DOHH2 (cell line): ENCODE data around the gene SMC6.

Source experiments
- CTCF ChIP-seq: fragments of 200-600 bp; sonication (generic); IDR thresholded peaks from one replicate; pipeline ENCODE4 v1.5.1; 2014; ENCODE audit warnings: antibody characterized with exemption, mild to moderate bottlenecking, low read depth, low read length; ENCODE audit not compliant: poor library complexity, severe bottlenecking
- EZH2phosphoT487 ChIP-seq: fragments of 200-600 bp; sonication (generic); IDR thresholded peaks from 2 replicates; pipeline ENCODE4 v1.6.1; 2017; ENCODE audit warnings: borderline replicate concordance, mild to moderate bottlenecking, antibody characterized with exemption, low read length, moderate library complexity, mixed read lengths

- TF ChIP-seq CTCF (no peak), EZH2phosphoT487 (no peak)
These were observed 47.3 kb upstream of the SMC6 start for GRCh38 chr2:17800693-17801458.
